Measurements from ENCODE around the gene ZNF783. TPM values are rescaled to one million over a fixed set of nuclear protein-coding genes. Genes with fewer than 3 reads are reported as not detected.

The ZNF783 gene
- total RNA-seq, 2 experiments from 2014 or later, result 6.8 to 7.1 TPM

- CTCF ChIA-PET, result interaction anchor here (0.6 to 1.0 kb wide), 2 partner anchors 15 to 104 kb away, joined by 3 to 6 read pairs; no protein-coding TSS in a partner anchor
- Mint-ChIP-seq H3K4me3 (no peak overlapping the region), H3K36me3 (ENCODE audit: low read depth) (peaks cover 5% of the 10 kb centered on the region), H3K27ac (no peak overlapping the region), H3K27me3 (ENCODE audit: low read depth) (no peaks in the 10 kb centered on the region), H3K9me3 (peaks cover 2% of the 10 kb centered on the region), H3K4me1 (ENCODE audit: low read depth) (peaks cover 17% of the 10 kb centered on the region)
- intact Hi-C loops (cut with micrococcal nuclease), result no loop called here
- DNase-seq, result no peak
Measured at GRCh38 chr7:149294634-149295480, 32.9 kb downstream of the ZNF783 start.

DNA sequence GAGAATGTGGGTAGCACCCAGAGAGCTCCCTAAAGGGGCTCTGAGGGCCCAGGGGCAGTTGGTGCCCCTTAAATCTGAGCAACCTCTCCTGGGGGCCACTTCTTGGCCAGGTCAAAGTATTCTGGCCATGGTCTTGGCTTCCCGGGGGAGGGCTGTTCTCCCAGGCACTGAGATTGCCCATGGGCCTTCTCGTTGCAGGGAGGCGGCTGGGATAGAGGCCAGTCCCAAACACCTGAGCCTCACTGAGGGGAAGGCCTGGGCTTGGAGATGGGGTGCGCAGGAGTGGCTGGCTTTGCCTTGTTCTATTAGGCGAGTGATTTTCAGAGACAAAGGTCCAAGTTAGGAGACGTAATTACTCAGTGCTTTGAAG is 33.5 kb downstream of the ZNF783 start:
- Mint-ChIP-seq H3K27ac (no peak overlapping the region), H3K4me1 (ENCODE audit: low read depth) (peaks cover 17% of the 10 kb centered on the region), H3K9me3 (peaks cover 2% of the 10 kb centered on the region), H3K36me3 (ENCODE audit: low read depth) (peaks cover 5% of the 10 kb centered on the region), H3K4me3 (no peak overlapping the region), H3K27me3 (ENCODE audit: low read depth) (no peaks in the 10 kb centered on the region)
- CTCF ChIA-PET, result interaction anchor here (1.0 kb wide), 1 partner anchor 14 kb away, joined by 3 read pairs; no protein-coding TSS in a partner anchor
- intact Hi-C loops (cut with micrococcal nuclease), result no loop called here
- no peak for DNase-seq

DNA sequence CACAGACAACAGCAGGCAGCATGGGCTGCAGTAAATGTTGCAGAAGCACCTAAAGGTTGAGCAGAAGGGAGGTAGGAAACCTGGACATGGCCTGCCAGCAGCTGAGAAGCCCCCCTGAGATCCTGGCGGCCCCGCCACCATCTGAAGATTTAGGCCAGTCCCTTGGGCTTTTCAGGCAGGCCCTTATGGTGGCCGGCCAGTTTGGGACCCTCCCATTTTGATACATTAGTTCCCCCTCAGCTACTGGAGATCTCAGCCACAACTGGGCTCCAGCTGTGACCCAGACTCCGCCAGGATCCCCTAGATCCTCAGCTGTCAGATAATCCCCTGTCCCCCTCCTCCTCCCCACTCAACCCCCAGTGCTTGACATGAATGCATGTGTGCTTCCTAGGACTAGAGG is 34.4 kb downstream of the ZNF783 start:
- Mint-ChIP-seq H3K4me1 (ENCODE audit: low read depth) (peaks cover 17% of the 10 kb centered on the region), H3K9me3 (peaks cover 2% of the 10 kb centered on the region), H3K4me3 (no peak overlapping the region), H3K27ac (peak overlapping the region; percentile 84), H3K36me3 (ENCODE audit: low read depth) (peaks cover 5% of the 10 kb centered on the region), H3K27me3 (ENCODE audit: low read depth) (no peaks in the 10 kb centered on the region)
- no peak for DNase-seq
- CTCF ChIA-PET, result no interaction called here
- intact Hi-C loops (cut with micrococcal nuclease), result no loop called here

GRCh38 chr7:149297034-149297755 is 35.2 kb downstream of the ZNF783 start:
- intact Hi-C loops (cut with micrococcal nuclease), result loop anchor here (1.0 kb wide), 5 partner anchors 12 to 303 kb away; no protein-coding TSS in a partner anchor
- CTCF ChIA-PET, result interaction anchor here (2.3 kb wide), 1 partner anchor 13 kb away, joined by 10 read pairs; no protein-coding TSS in a partner anchor
- Mint-ChIP-seq H3K4me3 (no peak overlapping the region), H3K27ac (peak overlapping the region; percentile 84), H3K36me3 (ENCODE audit: low read depth) (peaks cover 5% of the 10 kb centered on the region), H3K9me3 (peaks cover 2% of the 10 kb centered on the region), H3K4me1 (ENCODE audit: low read depth) (peaks cover 17% of the 10 kb centered on the region), H3K27me3 (ENCODE audit: low read depth) (no peaks in the 10 kb centered on the region)
- peak; percentile 51 for DNase-seq

DNA sequence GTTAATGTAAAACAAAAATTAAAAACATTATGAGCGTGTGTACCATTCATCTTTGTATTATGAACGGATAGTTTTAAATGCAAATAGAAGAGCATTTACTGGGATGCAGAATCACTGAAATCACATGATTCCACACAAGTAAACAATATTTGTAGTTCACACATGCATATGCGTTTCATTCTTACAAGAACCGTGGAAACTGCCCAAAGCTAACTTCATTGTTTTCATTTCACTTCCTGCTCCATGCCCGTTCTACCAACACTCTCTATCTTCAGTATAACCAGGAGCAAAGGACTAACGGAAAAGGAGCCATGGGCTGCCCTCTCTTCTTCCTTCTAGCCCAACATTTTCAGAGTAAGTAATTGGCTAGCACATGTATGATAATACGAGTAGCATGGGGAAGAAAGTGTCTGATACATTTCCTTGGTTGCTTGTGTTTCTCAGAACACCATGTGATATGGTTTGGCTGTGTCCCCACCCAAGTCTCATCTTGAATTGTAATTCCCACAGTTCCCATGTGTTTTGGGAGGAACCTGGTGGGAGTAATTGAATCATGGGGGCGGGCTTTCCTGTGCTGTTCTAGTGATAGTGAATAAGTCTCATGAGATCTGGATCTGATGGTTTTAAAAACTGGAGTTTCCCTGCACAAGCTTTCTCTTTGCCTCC is 38.8 kb downstream of the ZNF783 start:
- Mint-ChIP-seq H3K27ac (no peak overlapping the region), H3K4me1 (ENCODE audit: low read depth) (peaks cover 17% of the 10 kb centered on the region), H3K36me3 (ENCODE audit: low read depth) (peaks cover 3% of the 10 kb centered on the region), H3K4me3 (no peak overlapping the region), H3K27me3 (ENCODE audit: low read depth) (no peaks in the 10 kb centered on the region), H3K9me3 (peaks cover 2% of the 10 kb centered on the region)
- DNase-seq, result no peak
- intact Hi-C loops (cut with micrococcal nuclease), result no loop called here
- CTCF ChIA-PET, result no interaction called here

DNA sequence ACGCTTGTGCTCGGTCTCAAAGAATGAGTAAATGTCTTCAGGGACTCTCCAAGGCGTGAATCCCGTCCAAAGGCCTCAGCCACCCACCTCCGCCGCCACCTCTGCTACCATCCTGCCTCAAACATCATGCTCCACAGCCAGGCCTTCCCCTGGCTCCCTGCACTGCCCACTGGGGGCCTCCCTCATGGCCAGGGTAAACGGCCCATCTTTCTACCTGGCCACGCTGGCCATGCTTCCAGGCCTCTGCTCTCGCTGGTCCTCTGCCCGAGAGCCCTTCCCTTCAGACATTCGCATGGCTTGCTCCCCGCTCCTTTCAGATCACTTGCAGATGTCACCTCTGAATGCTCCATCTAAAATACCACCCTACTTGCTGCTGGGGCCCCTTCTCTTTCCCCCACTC is 40.2 kb downstream of the ZNF783 start:
- H3K27me3 Mint-ChIP-seq (ENCODE audit: low read depth), result no peaks in the 10 kb centered on the region
- no peak overlapping the region for H3K4me3 Mint-ChIP-seq
- CTCF ChIA-PET, result no interaction called here
- intact Hi-C loops (cut with micrococcal nuclease), result no loop called here
- DNase-seq, result no peak
- no peak overlapping the region for H3K27ac Mint-ChIP-seq
- H3K9me3 Mint-ChIP-seq, result peaks cover 2% of the 10 kb centered on the region
- H3K4me1 Mint-ChIP-seq (ENCODE audit: low read depth), result peaks cover 9% of the 10 kb centered on the region
- no peaks in the 10 kb centered on the region for H3K36me3 Mint-ChIP-seq (ENCODE audit: low read depth)

DNA sequence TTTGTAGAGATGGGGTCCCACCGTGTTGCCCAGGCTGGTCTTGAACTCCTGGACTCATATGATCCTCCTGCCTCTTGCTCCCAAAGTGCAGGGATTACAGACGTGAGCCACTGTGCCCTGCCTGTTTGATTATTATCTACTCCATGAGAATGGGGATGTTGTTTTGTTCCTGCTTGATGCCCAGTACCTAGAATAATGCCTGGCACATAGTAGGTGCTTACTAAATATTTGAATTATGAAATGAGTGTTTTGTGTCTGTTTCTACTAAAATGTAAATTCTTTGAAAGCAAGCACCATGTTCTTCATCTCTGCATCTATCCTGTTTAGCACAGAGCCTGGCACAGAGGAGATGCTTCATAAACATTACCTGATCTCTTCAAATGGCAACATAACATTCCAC is 40.9 kb downstream of the ZNF783 start:
- H3K9me3 Mint-ChIP-seq, result peaks cover 2% of the 10 kb centered on the region
- H3K4me3 Mint-ChIP-seq, result no peak overlapping the region
- DNase-seq, result no peak
- intact Hi-C loops (cut with micrococcal nuclease), result no loop called here
- H3K27me3 Mint-ChIP-seq (ENCODE audit: low read depth), result no peaks in the 10 kb centered on the region
- peaks cover 4% of the 10 kb centered on the region for H3K4me1 Mint-ChIP-seq (ENCODE audit: low read depth)
- CTCF ChIA-PET, result no interaction called here
- H3K27ac Mint-ChIP-seq, result no peak overlapping the region
- H3K36me3 Mint-ChIP-seq (ENCODE audit: low read depth), result no peaks in the 10 kb centered on the region

- CTCF ChIA-PET, result no interaction called here
- intact Hi-C loops (cut with micrococcal nuclease), result no loop called here
Measured at GRCh38 chr7:149304006-149304405, 42.0 kb downstream of the ZNF783 start.

DNA sequence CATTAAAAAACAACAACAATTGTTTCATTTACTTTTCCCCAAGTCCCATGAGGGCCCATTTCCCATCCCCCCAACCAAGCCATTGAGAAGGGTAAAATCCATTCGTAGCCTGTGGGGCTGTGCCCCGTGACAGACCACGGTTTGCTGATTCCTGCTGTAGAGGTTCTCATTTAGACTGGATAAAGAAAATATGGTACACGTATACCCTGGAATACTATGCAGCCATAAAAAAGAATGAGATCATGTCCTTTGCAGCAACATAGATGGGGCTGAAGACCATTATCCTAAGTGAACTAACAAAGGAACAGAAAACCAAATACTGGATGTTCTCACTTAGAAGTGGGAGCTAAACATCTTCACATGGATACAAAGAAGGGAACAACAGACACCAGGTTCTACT is 44.9 kb downstream of the ZNF783 start:
- Mint-ChIP-seq H3K9me3 (peaks cover 7% of the 10 kb centered on the region), H3K27me3 (ENCODE audit: low read depth) (no peaks in the 10 kb centered on the region), H3K4me3 (no peak overlapping the region), H3K27ac (no peak overlapping the region), H3K4me1 (ENCODE audit: low read depth) (peaks cover 2% of the 10 kb centered on the region), H3K36me3 (ENCODE audit: low read depth) (no peaks in the 10 kb centered on the region)
- intact Hi-C loops (cut with micrococcal nuclease), result no loop called here
- no peak for DNase-seq
- CTCF ChIA-PET, result no interaction called here

More at GRCh38 chr7:149304006-149304405, 42.0 kb downstream of the ZNF783 start:
- Mint-ChIP-seq H3K9me3 (peaks cover under 1% of the 10 kb centered on the region), H3K4me1 (ENCODE audit: low read depth) (no peaks in the 10 kb centered on the region), H3K27ac (no peak overlapping the region), H3K4me3 (no peak overlapping the region), H3K27me3 (ENCODE audit: low read depth) (no peaks in the 10 kb centered on the region), H3K36me3 (ENCODE audit: low read depth) (no peaks in the 10 kb centered on the region)
- DNase-seq, result no peak

DNA sequence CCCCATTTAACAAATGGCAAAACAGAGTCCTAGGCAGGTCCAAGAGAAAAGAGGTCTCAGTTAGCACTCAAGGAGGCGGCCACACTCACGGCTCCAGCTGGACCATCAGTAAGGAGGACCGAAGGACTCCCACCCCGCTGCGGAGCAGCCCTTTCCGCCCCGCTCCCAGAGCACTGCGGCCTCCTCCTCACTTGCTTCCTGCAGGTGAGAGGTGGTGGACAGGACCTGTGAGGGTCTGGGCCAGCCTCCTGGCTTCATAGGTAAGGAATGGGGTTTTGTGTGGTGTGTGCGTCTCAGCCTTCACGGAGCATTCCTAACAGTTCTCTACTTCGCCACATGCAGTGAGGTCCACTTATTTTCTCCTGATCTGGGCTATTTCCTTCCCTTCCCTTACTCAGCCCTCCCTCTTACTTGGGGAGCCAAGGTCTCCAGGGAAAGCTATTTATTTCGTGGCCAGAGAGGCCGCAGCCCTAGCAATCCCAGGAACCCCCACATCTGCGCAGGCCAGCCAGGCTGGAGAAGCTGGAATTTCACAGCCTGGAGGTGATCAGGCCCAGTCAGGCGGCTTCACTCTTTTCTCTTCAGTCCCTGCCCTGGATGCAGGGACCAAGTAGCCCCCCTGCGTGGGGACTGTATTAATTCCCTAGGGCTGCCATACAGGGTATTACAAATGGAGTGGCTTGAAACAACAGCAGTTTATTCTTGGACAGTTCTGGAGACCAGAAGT is 45.9 kb downstream of the ZNF783 start:
- Mint-ChIP-seq H3K4me3 (no peak overlapping the region), H3K36me3 (ENCODE audit: low read depth) (no peaks in the 10 kb centered on the region), H3K27ac (no peak overlapping the region), H3K27me3 (ENCODE audit: low read depth) (no peaks in the 10 kb centered on the region), H3K9me3 (peaks cover 7% of the 10 kb centered on the region), H3K4me1 (ENCODE audit: low read depth) (peaks cover 2% of the 10 kb centered on the region)
- CTCF ChIA-PET, result interaction anchor here (0.6 to 0.7 kb wide), 3 partner anchors 10 to 46 kb away, joined by 3 to 5 read pairs (median 3); partner anchors contain the start of gene ZNF783
- intact Hi-C loops (cut with micrococcal nuclease), result no loop called here
- DNase-seq, result no peak

GRCh38 chr7:149310113-149310836 is 48.3 kb downstream of the ZNF783 start:
- Mint-ChIP-seq H3K4me3 (no peak overlapping the region), H3K4me1 (ENCODE audit: low read depth) (peaks cover 2% of the 10 kb centered on the region), H3K27me3 (ENCODE audit: low read depth) (no peaks in the 10 kb centered on the region), H3K27ac (no peak overlapping the region), H3K9me3 (peaks cover 7% of the 10 kb centered on the region), H3K36me3 (ENCODE audit: low read depth) (no peaks in the 10 kb centered on the region)
- CTCF ChIA-PET, result interaction anchor here (0.6 to 2.5 kb wide), 21 partner anchors 12 to 434 kb away, joined by 3 to 15 read pairs (median 4); no protein-coding TSS in a partner anchor
- DNase-seq, result no peak
- intact Hi-C loops (cut with micrococcal nuclease), result loop anchor here (1.0 to 2.0 kb wide), 4 partner anchors 47 to 315 kb away; partner anchors contain the start of genes ZNF746 and ZNF783
